HEK293 (cell line): ENCODE measurements around the gene DDIAS.

Experiments used
- CTCF ChIA-PET: fragments of 350-600 bp; formaldehyde crosslinking; extraction: SDS; loops from one replicate; lab custom pipeline; 2021; ENCODE audit warnings: antibody characterized with exemption; lab: Yijun Ruan, JAX
- POLR2A ChIA-PET: fragments of 300-600 bp; formaldehyde crosslinking; extraction: SDS; loops from one replicate; lab custom pipeline; 2020; ENCODE audit warnings: antibody characterized with exemption, inconsistent platforms; lab: Yijun Ruan, JAX
- H3K27ac ChIP-seq: fragments of 200-500 bp; sonication (Bioruptor generic); 2 replicates; pipeline ENCODE4 v1.5.1; 2014; ENCODE audit warnings: low read depth, low read length, control low read depth, inconsistent platforms; ENCODE audit errors: extremely low read depth
- H3K36me3 ChIP-seq, 2 experiments: fragments of 200-500 bp in 1 of 2; sonication (Bioruptor generic) in 1 of 2; 1 replicate in 1 of 2; 2 replicates in 1 of 2; pipeline ENCODE4 v1.5.1; 2014 to 2017; ENCODE audit warnings: inconsistent platforms in 2 of 2, low read length in 2 of 2; ENCODE audit not compliant: control insufficient read depth in 2 of 2, insufficient read depth in 1 of 2
- H3K4me1 ChIP-seq: fragments of 200-500 bp; sonication (Bioruptor generic); 2 replicates; pipeline ENCODE4 v1.5.1; 2014; ENCODE audit warnings: mild to moderate bottlenecking, low read length, inconsistent platforms; ENCODE audit not compliant: control insufficient read depth, insufficient read depth
- H3K4me3 ChIP-seq: 2 replicates; pipeline ENCODE4 v1.5.1; 2011; ENCODE audit warnings: low read depth, mild to moderate bottlenecking, control low read depth, low read length, moderate library complexity
- H3K9me3 ChIP-seq: fragments of 200-500 bp; sonication (Bioruptor generic); 2 replicates; pipeline ENCODE4 v1.5.1; 2014; ENCODE audit warnings: low read depth, low read length, inconsistent platforms; ENCODE audit not compliant: control insufficient read depth, insufficient read depth
- HOXC10 ChIP-seq: sonication (generic); formaldehyde crosslinking; IDR thresholded peaks from 2 replicates; pipeline ENCODE4 v1.8.1; 2023; ENCODE audit warnings: mild to moderate bottlenecking, missing genetic modification reagents
- KLF16 ChIP-seq: fragments of 450-650 bp; formaldehyde crosslinking; IDR thresholded peaks from 2 replicates; pipeline ENCODE4 v1.5.1; 2017; ENCODE audit warnings: missing biosample characterization, missing genetic modification characterization
- KLF9 ChIP-seq: fragments of 450-650 bp; formaldehyde crosslinking; IDR thresholded peaks from 2 replicates; pipeline ENCODE4 v1.5.1; 2016; ENCODE audit warnings: missing biosample characterization, missing genetic modification characterization, low read depth
- RBAK ChIP-seq: fragments of 450-650 bp; formaldehyde crosslinking; IDR thresholded peaks from 2 replicates; pipeline ENCODE4 v1.5.1; 2016; ENCODE audit warnings: missing biosample characterization, missing genetic modification characterization
- ZFP37 ChIP-seq: fragments of 450-650 bp; formaldehyde crosslinking; IDR thresholded peaks from 2 replicates; pipeline ENCODE4 v1.5.1; 2016; ENCODE audit warnings: missing biosample characterization, missing genetic modification characterization
- ZNF112 ChIP-seq: fragments of 450-650 bp; formaldehyde crosslinking; IDR thresholded peaks from 2 replicates; pipeline ENCODE4 v1.5.0; 2017; ENCODE audit warnings: missing biosample characterization, missing genetic modification characterization
- ZNF16 ChIP-seq: fragments of 450-650 bp; formaldehyde crosslinking; IDR thresholded peaks from 2 replicates; pipeline ENCODE4 v1.5.1; 2016; ENCODE audit warnings: low read depth, missing biosample characterization, missing genetic modification characterization
- ZNF202 ChIP-seq: fragments of 450-650 bp; formaldehyde crosslinking; IDR thresholded peaks from 2 replicates; pipeline ENCODE4 v1.5.1; 2016; ENCODE audit warnings: missing biosample characterization, missing genetic modification characterization, borderline replicate concordance
- ZNF223 ChIP-seq: fragments of 450-650 bp; formaldehyde crosslinking; IDR thresholded peaks from 2 replicates; pipeline ENCODE4 v1.5.1; 2016; ENCODE audit warnings: missing biosample characterization, missing genetic modification characterization
- ZNF324 ChIP-seq: fragments of 450-650 bp; formaldehyde crosslinking; IDR thresholded peaks from 2 replicates; pipeline ENCODE4 v1.5.1; 2016; ENCODE audit warnings: missing biosample characterization, missing genetic modification characterization
- ZNF416 ChIP-seq: fragments of 450-650 bp; formaldehyde crosslinking; IDR thresholded peaks from 2 replicates; pipeline ENCODE4 v1.5.1; 2016; ENCODE audit warnings: missing biosample characterization, missing genetic modification characterization
- ZNF423 ChIP-seq: fragments of 450-650 bp; formaldehyde crosslinking; IDR thresholded peaks from 2 replicates; pipeline ENCODE4 v1.5.1; 2016; ENCODE audit warnings: missing biosample characterization, missing genetic modification characterization
- ZNF629 ChIP-seq: fragments of 450-650 bp; formaldehyde crosslinking; IDR thresholded peaks from 2 replicates; pipeline ENCODE4 v1.5.1; 2017; ENCODE audit warnings: missing biosample characterization, missing genetic modification characterization

DDIAS gene

GRCh38 chr11:82981852-82982251 is 80.3 kb downstream of the DDIAS start:
- Histone ChIP-seq H3K4me1 (no peaks in the 10 kb centered on the region), H3K27ac (no peak overlapping the region), H3K4me3 (no peak overlapping the region), H3K36me3 (peaks cover 0 to 2% of the 10 kb centered on the region in 2 experiments; a peak in 1 of 3 replicates), H3K9me3 (no peaks in the 10 kb centered on the region)
- CTCF ChIA-PET, result interaction anchor here (0.6 to 1.2 kb wide), 2 partner anchors 8 to 54 kb away, joined by 3 read pairs; no protein-coding TSS in a partner anchor
- TF ChIP-seq ZNF16 (no peak), RBAK (tag by site-specific recombination) (no peak), ZNF223 (tag by site-specific recombination) (no peak), KLF16 (tag by site-specific recombination) (no peak), ZNF324 (tag by site-specific recombination) (no peak), ZFP37 (tag by site-specific recombination) (no peak), ZNF416 (tag by site-specific recombination) (no peak), ZNF629 (tag by site-specific recombination) (no peak), KLF9 (tag by site-specific recombination) (no peak), HOXC10 (CRISPR knock-in tag) (no peak), ZNF202 (tag by site-specific recombination) (no peak), ZNF112 (no peak), ZNF423 (tag by site-specific recombination) (no peak)
- POLR2A ChIA-PET, result no interaction called here
